GM19025 (cell line): Measurements from ENCODE around the gene PRRX2.

ENCODE experiments used
- ATAC-seq: cut with Tn5 transposase; IDR thresholded peaks from one replicate; pipeline ENCODE4 v1.9.1; 2021; ENCODE audit warnings: mild to moderate bottlenecking, low read depth, moderate library complexity; ENCODE audit not compliant: unreplicated experiment

PRRX2 gene

GRCh38 chr9:129665389-129665775 is at the start of gene PRRX2:
Gene PRRX2, plus strand, starts transcription at chr9:129665647. Its CDS starts 221 bp downstream, at chr9:129665868.
- ATAC-seq = no peak

DNA sequence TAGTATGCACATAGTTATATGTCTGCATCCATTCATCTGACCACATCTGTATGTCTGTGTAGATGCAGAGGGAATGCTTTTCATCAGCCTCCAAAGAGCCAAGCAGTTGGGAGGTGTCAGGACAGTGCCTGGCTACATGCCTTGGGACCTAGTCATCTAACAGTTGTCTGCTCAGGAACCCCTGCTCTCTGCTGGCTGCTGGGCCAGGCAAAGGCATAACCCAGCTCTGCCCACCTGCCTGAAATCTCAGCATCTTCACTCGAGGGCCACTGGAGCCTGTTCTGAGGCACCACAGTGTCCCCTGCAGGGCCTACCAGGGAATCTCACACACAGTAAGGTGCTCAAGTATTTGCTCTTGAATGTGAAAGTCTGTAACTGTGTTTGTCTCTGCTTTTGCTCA is 48.3 kb upstream of the PRRX2 start:
- ATAC-seq = no peak

DNA sequence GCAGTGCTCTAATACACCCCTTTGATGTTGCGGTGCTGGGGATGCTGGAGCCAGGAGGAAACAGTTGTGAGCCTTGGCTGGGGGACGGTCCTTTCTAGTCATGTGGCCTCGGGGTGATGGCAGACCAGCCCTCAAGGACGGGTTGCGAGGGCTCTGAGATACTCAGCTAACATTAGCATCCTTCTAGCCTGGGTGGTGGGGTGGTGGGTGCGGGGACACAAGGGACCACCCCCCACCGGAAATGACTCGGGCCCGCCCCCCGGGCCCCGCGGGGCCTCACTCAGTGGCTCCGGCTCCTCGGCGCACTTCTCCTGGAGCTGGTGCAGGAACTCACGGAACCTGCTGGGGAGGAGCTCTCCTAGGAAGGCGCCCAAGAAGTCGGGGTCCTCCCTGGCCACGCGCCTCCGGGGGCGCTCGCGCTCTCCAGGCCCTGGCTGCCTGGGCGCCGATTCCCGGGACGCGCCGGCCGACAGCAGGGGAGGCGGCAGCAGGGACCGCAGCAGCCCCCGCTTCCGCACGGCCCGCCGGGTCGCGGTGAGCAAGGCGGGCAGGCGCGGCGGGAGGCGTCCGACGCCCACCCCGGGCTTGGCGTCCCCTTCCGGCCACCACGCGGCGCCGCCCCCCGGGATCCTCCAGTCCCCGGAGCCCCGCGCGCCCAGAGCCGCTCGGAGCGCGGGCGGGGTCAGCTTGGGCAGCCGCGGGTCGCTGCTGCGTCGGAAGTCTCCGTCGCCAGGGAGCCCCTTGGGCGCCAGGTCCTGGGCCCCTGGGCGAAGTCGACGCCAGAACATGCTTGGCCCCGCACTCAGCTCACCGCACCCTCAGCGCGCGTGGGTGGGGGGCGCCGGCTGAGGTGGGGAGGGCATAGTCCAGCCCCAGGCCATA is 45.4 kb upstream of the PRRX2 start:
- ATAC-seq = no peak

DNA sequence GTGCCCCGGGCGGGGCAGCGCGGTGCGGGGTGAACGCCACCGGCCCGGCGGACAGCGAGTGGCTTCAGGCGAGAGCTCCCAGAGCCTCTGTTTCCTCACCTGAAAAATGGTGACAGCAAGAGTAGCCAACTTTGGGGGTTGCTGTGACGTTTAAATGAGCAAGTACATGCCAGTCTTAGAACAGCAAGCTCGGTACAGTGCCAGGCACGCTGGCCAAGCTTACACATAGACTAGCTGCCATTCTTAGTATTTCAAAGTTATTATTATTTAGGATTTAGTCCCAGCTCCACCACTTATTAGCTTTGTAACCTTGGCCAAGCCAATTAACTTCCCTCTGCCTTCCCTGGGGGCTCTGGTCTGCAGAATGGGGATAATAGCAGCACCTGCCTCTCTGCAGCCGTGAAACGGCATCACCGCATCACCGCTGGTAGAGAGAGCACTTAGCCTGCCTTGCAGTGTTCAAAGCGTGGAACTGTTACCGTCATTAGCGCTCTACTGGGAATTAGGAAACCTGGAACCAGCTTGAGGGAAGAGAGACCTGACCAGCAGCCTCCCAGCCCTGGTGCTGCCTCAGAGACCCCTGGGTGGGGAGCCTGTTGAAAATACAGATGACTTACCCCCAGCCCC is 44.7 kb upstream of the PRRX2 start, which contains the start of gene C9orf50:
TSS of gene C9orf50 (minus strand) at position 433 of the 627 bp plus-strand sequence. CDS start 527 bp downstream, outside the sequence.
- ATAC-seq = no peak

GRCh38 chr9:129623331-129623730 is 42.1 kb upstream of the PRRX2 start:
- no peak for ATAC-seq

- no peak for ATAC-seq
Observed at GRCh38 chr9:129624168-129624759, 41.2 kb upstream of the PRRX2 start.

DNA sequence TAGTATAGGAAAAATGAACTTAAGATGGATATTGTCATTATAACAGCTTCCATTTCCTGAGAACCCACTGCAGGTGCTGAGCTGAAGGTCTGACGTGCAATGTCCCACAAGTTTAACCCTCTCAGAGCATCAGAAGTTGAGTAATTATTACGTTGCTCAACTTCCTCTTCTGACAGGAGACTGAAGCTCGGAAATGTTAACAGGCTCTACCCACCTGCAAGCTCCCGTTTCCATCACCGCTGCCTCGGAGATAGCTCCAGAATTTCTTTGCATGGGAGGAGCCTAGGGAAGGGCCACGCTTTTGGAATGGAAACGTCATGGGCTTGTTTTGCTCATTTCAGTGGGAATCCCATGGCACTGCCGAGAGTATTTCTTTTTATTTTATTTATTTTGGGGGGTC is 40.5 kb upstream of the PRRX2 start:
- ATAC-seq = no peak

GRCh38 chr9:129626079-129626624 is 39.3 kb upstream of the PRRX2 start, which contains the start of gene NTMT1:
Gene NTMT1, plus strand, starts transcription at chr9:129626163. Its CDS starts 6,541 bp downstream, at chr9:129632704.
- peak; percentile 71 for ATAC-seq

- ATAC-seq = peak; percentile 17
Observed at GRCh38 chr9:129626625-129627284, 38.7 kb upstream of the PRRX2 start.

GRCh38 chr9:129627556-129628440 is 37.6 kb upstream of the PRRX2 start:
- no peak for ATAC-seq

- ATAC-seq = no peak
Observed at GRCh38 chr9:129628709-129629108, 36.7 kb upstream of the PRRX2 start.

- ATAC-seq = no peak
Observed at GRCh38 chr9:129629251-129629820, 36.1 kb upstream of the PRRX2 start.

GRCh38 chr9:129630967-129631673 is 34.3 kb upstream of the PRRX2 start:
- ATAC-seq = no peak

- no peak for ATAC-seq
Observed at GRCh38 chr9:129631674-129632129, 33.7 kb upstream of the PRRX2 start.

DNA sequence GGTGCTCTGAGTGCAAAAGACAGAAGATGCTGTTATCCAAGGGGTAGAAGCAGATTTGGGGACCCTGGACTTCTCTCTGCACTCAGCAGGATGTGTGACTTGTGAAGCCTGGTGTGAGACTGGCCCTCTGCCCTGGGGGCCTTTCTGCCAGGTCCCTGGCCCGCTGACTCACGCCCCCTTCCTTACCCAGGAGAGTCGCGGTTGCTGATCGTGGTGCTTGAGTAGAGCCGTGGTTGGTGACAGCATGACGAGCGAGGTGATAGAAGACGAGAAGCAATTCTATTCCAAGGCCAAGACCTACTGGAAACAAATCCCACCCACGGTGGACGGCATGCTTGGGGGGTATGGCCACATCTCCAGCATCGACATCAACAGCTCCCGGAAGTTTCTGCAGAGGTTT is 33.0 kb upstream of the PRRX2 start:
- ATAC-seq = no peak

GRCh38 chr9:129633207-129633606 is 32.2 kb upstream of the PRRX2 start:
- ATAC-seq = no peak

GRCh38 chr9:129633848-129634247 is 31.6 kb upstream of the PRRX2 start:
- ATAC-seq = no peak
